HG03108 (cell line): ENCODE measurements around the gene ZNF362.
"Not testable (repeated sequence)": the region's sequence is repeated elsewhere in the genome, so short reads cannot be mapped to it uniquely, and the experiment has no call there.

Source experiments
- ATAC-seq: cut with Tn5 transposase; IDR thresholded peaks from one replicate; pipeline ENCODE4 v1.9.1; 2021; ENCODE audit warnings: moderate library complexity; ENCODE audit not compliant: unreplicated experiment

Gene ZNF362

GRCh38 chr1:33256471-33257206 is at the start of gene ZNF362:
ZNF362 (plus strand) TSS chr1:33256492; CDS start chr1:33270575, 14,083 bp downstream.
- ATAC-seq, result peak; percentile 46

GRCh38 chr1:33211972-33212371 is 44.3 kb upstream of the ZNF362 start:
- no peak for ATAC-seq

- ATAC-seq, result no peak
Observed at GRCh38 chr1:33219886-33220661, 36.2 kb upstream of the ZNF362 start.

GRCh38 chr1:33220676-33221384 is 35.5 kb upstream of the ZNF362 start:
- no peak for ATAC-seq

- no peak for ATAC-seq
Observed at GRCh38 chr1:33221385-33221758, 34.9 kb upstream of the ZNF362 start.

- no peak for ATAC-seq
Observed at GRCh38 chr1:33222381-33222780, 33.9 kb upstream of the ZNF362 start.

- no peak for ATAC-seq
Observed at GRCh38 chr1:33224166-33224707, 32.1 kb upstream of the ZNF362 start.

- ATAC-seq, result no peak
Observed at GRCh38 chr1:33225586-33225985, 30.7 kb upstream of the ZNF362 start.

- no peak for ATAC-seq
Observed at GRCh38 chr1:33228935-33229487, 27.3 kb upstream of the ZNF362 start.

- ATAC-seq, result no peak
Observed at GRCh38 chr1:33231166-33231565, 25.1 kb upstream of the ZNF362 start.

GRCh38 chr1:33232716-33233115 is 23.6 kb upstream of the ZNF362 start:
- no peak for ATAC-seq

- ATAC-seq, result no peak
Observed at GRCh38 chr1:33234131-33234530, 22.2 kb upstream of the ZNF362 start.

GRCh38 chr1:33234588-33234990 is 21.7 kb upstream of the ZNF362 start:
- no peak for ATAC-seq

GRCh38 chr1:33235521-33235920 is 20.8 kb upstream of the ZNF362 start:
- ATAC-seq, result no peak

- no peak for ATAC-seq
Observed at GRCh38 chr1:33236498-33236897, 19.8 kb upstream of the ZNF362 start.

GRCh38 chr1:33237579-33237978 is 18.7 kb upstream of the ZNF362 start:
- ATAC-seq, result no peak

GRCh38 chr1:33238194-33238724 is 18.0 kb upstream of the ZNF362 start:
- not testable (repeated sequence) for ATAC-seq

GRCh38 chr1:33239410-33239809 is 16.9 kb upstream of the ZNF362 start:
- ATAC-seq, result not testable (repeated sequence)

GRCh38 chr1:33241866-33242265 is 14.4 kb upstream of the ZNF362 start:
- ATAC-seq, result no peak

- no peak for ATAC-seq
Observed at GRCh38 chr1:33242652-33243051, 13.6 kb upstream of the ZNF362 start.
